ENCODE results near the gene SNX7.

The SNX7 gene

GRCh38 chr1:98661544-98662355 is at the start of gene SNX7:
SNX7 (plus strand) TSS chr1:98661721; CDS start chr1:98661732, 11 bp downstream.
- peak; percentile 90 for DNase-seq (ENCODE audit: low spot score)

- no peak for DNase-seq (ENCODE audit: low spot score)
These were observed 24.2 kb upstream of the SNX7 start for GRCh38 chr1:98637316-98637715.

- DNase-seq (ENCODE audit: low spot score) = no peak
These were observed 23.3 kb upstream of the SNX7 start for GRCh38 chr1:98638185-98638584.

GRCh38 chr1:98644510-98644909 is 17.0 kb upstream of the SNX7 start:
- no peak for DNase-seq (ENCODE audit: low spot score)

GRCh38 chr1:98651116-98651632 is 10.3 kb upstream of the SNX7 start:
- DNase-seq (ENCODE audit: low spot score) = peak; percentile 53

GRCh38 chr1:98653123-98653522 is 8.4 kb upstream of the SNX7 start:
- DNase-seq (ENCODE audit: low spot score) = no peak

- DNase-seq (ENCODE audit: low spot score) = no peak
These were observed 1.6 kb upstream of the SNX7 start for GRCh38 chr1:98659879-98660278.

- DNase-seq (ENCODE audit: low spot score) = no peak
These were observed 479 bp upstream of the SNX7 start for GRCh38 chr1:98660940-98661543.

GRCh38 chr1:98662356-98662670 is 792 bp downstream of the SNX7 start:
- no peak for DNase-seq (ENCODE audit: low spot score)

GRCh38 chr1:98668733-98669132 is 7.2 kb downstream of the SNX7 start:
- no peak for DNase-seq (ENCODE audit: low spot score)

GRCh38 chr1:98669355-98670296 is 8.1 kb downstream of the SNX7 start:
- no peak for DNase-seq (ENCODE audit: low spot score)

- no peak for DNase-seq (ENCODE audit: low spot score)
These were observed 10.7 kb downstream of the SNX7 start for GRCh38 chr1:98672189-98672588.

GRCh38 chr1:98674075-98674781 is 12.7 kb downstream of the SNX7 start:
- DNase-seq (ENCODE audit: low spot score) = no peak

GRCh38 chr1:98675282-98675681 is 13.8 kb downstream of the SNX7 start:
- DNase-seq (ENCODE audit: low spot score) = no peak

- no peak for DNase-seq (ENCODE audit: low spot score)
These were observed 15.8 kb downstream of the SNX7 start for GRCh38 chr1:98677288-98677687.

- no peak for DNase-seq (ENCODE audit: low spot score)
These were observed 20.3 kb downstream of the SNX7 start for GRCh38 chr1:98681812-98682211.

- DNase-seq (ENCODE audit: low spot score) = no peak
These were observed 26.7 kb downstream of the SNX7 start for GRCh38 chr1:98688110-98688739.

GRCh38 chr1:98690576-98690975 is 29.1 kb downstream of the SNX7 start:
- DNase-seq (ENCODE audit: low spot score) = no peak

GRCh38 chr1:98692482-98692881 is 31.0 kb downstream of the SNX7 start:
- no peak for DNase-seq (ENCODE audit: low spot score)

GRCh38 chr1:98693385-98693784 is 31.9 kb downstream of the SNX7 start:
- DNase-seq (ENCODE audit: low spot score) = no peak

GRCh38 chr1:98696077-98696476 is 34.6 kb downstream of the SNX7 start:
- no peak for DNase-seq (ENCODE audit: low spot score)

Measured in ecto neural progenitor cell (in vitro differentiated cells).